Activated CD8-positive, alpha-beta memory T cell treated with anti-CD3 and anti-CD28 coated beads for 48 hours (primary cell): ENCODE data around the gene OSBPL6.
A peak's percentile ranks its signal among the peaks of the same experiment; 100 is the strongest.
"Not testable (repeated sequence)": the region's sequence is repeated elsewhere in the genome, so short reads cannot be mapped to it uniquely, and the experiment has no call there.

Source experiments
- DNase-seq, 3 experiments: peaks; one replicate each; pipeline ENCODE4 v3.0.0-alpha.2; 2020; ENCODE audit warnings: low read depth in 2 of 3, low spot score in 2 of 3

The OSBPL6 gene

GRCh38 chr2:178193823-178194599, at the start of gene OSBPL6:
Gene OSBPL6 (plus strand): TSS chr2:178194512. CDS start chr2:178306185, 111,673 bp downstream.
- peak; percentile 24 to 38 (median 30) for DNase-seq

- no peak for DNase-seq
Measured at GRCh38 chr2:178152033-178152432, 42.3 kb upstream of the OSBPL6 start.

- DNase-seq = no peak
Measured at GRCh38 chr2:178152542-178152941, 41.8 kb upstream of the OSBPL6 start.

- no peak for DNase-seq
Measured at GRCh38 chr2:178152977-178153376, 41.3 kb upstream of the OSBPL6 start.

GRCh38 chr2:178153878-178154277, 40.4 kb upstream of the OSBPL6 start:
- not testable (repeated sequence) for DNase-seq

- DNase-seq = no peak
Measured at GRCh38 chr2:178155524-178155923, 38.8 kb upstream of the OSBPL6 start.

GRCh38 chr2:178157574-178157973, 36.7 kb upstream of the OSBPL6 start:
- no peak for DNase-seq

- no peak for DNase-seq
Measured at GRCh38 chr2:178159966-178160365, 34.3 kb upstream of the OSBPL6 start.

GRCh38 chr2:178160601-178161000, 33.7 kb upstream of the OSBPL6 start:
- DNase-seq = no peak

- no peak for DNase-seq
Measured at GRCh38 chr2:178163395-178163794, 30.9 kb upstream of the OSBPL6 start.

- no peak for DNase-seq
Measured at GRCh38 chr2:178163911-178164310, 30.4 kb upstream of the OSBPL6 start.

- no peak for DNase-seq
Measured at GRCh38 chr2:178173657-178174056, 20.7 kb upstream of the OSBPL6 start.

GRCh38 chr2:178177066-178177679, 17.1 kb upstream of the OSBPL6 start:
- DNase-seq = no peak

GRCh38 chr2:178180648-178181047, 13.7 kb upstream of the OSBPL6 start:
- DNase-seq = not testable (repeated sequence)

GRCh38 chr2:178187861-178188260, 6.5 kb upstream of the OSBPL6 start:
- DNase-seq = no peak

GRCh38 chr2:178188466-178188865, 5.8 kb upstream of the OSBPL6 start:
- DNase-seq = no peak

GRCh38 chr2:178191004-178191508, 3.3 kb upstream of the OSBPL6 start:
- no peak for DNase-seq

- no peak for DNase-seq
Measured at GRCh38 chr2:178191511-178191910, 2.8 kb upstream of the OSBPL6 start.

GRCh38 chr2:178193496-178193822, 853 bp upstream of the OSBPL6 start:
- no peak for DNase-seq

GRCh38 chr2:178194600-178195389, 483 bp downstream of the OSBPL6 start:
- peak in 1 of 3 experiments; percentile 7 for DNase-seq

GRCh38 chr2:178195390-178196166, 1.3 kb downstream of the OSBPL6 start:
- DNase-seq = no peak
